ENCODE measurements around the gene GABRP.
"Not testable (repeated sequence)": the region's sequence is repeated elsewhere in the genome, so short reads cannot be mapped to it uniquely, and the experiment has no call there.

Gene GABRP

GRCh38 chr5:170756691-170757090 is 26.8 kb upstream of the GABRP start:
- no peak for TF ChIP-seq CTCF (IDR thresholded peaks at IDR 0.05; ENCODE audit: insufficient read depth, missing control alignments)
- FAIRE-seq, result no peak
- no peak for DNase-seq (ENCODE audit: insufficient read length, low spot score)

GRCh38 chr5:170757182-170757601 is 26.3 kb upstream of the GABRP start:
- FAIRE-seq, result no peak
- no peak for TF ChIP-seq CTCF (IDR thresholded peaks at IDR 0.05; ENCODE audit: insufficient read depth, missing control alignments)
- DNase-seq (ENCODE audit: insufficient read length, low spot score), result no peak

- FAIRE-seq (no peak), DNase-seq (ENCODE audit: insufficient read length, low spot score) (no peak)
- TF ChIP-seq CTCF (IDR thresholded peaks at IDR 0.05; ENCODE audit: insufficient read depth, missing control alignments), result no peak
Observed at GRCh38 chr5:170757669-170758068, 25.9 kb upstream of the GABRP start.

GRCh38 chr5:170758481-170758880 is 25.0 kb upstream of the GABRP start:
- DNase-seq (ENCODE audit: insufficient read length, low spot score), result no peak
- no peak for FAIRE-seq
- TF ChIP-seq CTCF (IDR thresholded peaks at IDR 0.05; ENCODE audit: insufficient read depth, missing control alignments), result no peak

GRCh38 chr5:170760113-170760512 is 23.4 kb upstream of the GABRP start:
- FAIRE-seq (no peak), DNase-seq (ENCODE audit: insufficient read length, low spot score) (no peak)
- no peak for TF ChIP-seq CTCF (IDR thresholded peaks at IDR 0.05; ENCODE audit: insufficient read depth, missing control alignments)

GRCh38 chr5:170761048-170761707 is 22.3 kb upstream of the GABRP start:
- no peak for DNase-seq (ENCODE audit: insufficient read length, low spot score)
- no peak for TF ChIP-seq CTCF (IDR thresholded peaks at IDR 0.05; ENCODE audit: insufficient read depth, missing control alignments)
- FAIRE-seq, result no peak

GRCh38 chr5:170761708-170762066 is 21.8 kb upstream of the GABRP start:
- no peak for TF ChIP-seq CTCF (IDR thresholded peaks at IDR 0.05; ENCODE audit: insufficient read depth, missing control alignments)
- no peak for DNase-seq (ENCODE audit: insufficient read length, low spot score)
- no peak for FAIRE-seq

- not testable (repeated sequence) for DNase-seq (ENCODE audit: insufficient read length, low spot score); FAIRE-seq
Observed at GRCh38 chr5:170762298-170762697, 21.2 kb upstream of the GABRP start.

- not testable (repeated sequence) for FAIRE-seq; DNase-seq (ENCODE audit: insufficient read length, low spot score)
Observed at GRCh38 chr5:170765868-170766267, 17.7 kb upstream of the GABRP start.
